Mesendoderm (in vitro differentiated cells): Measurements from ENCODE around the gene MYO3A.
"Not testable (repeated sequence)": the region's sequence is repeated elsewhere in the genome, so short reads cannot be mapped to it uniquely, and the experiment has no call there.

Experiments used
- DNase-seq: peaks from one replicate; pipeline ENCODE4 v3.0.0; 2013
- H2AK5ac ChIP-seq: 2 replicates; pipeline ENCODE4 v1.6.1; 2013; ENCODE audit warnings: low read length, inconsistent platforms
- H2BK120ac ChIP-seq: 2 replicates; pipeline ENCODE4 v1.6.1; 2013; ENCODE audit warnings: low read depth, mild to moderate bottlenecking, low read length, moderate library complexity, mixed read lengths
- H2BK15ac ChIP-seq: replicated peaks from 2 replicates; pipeline ENCODE4 v1.6.1; 2013; ENCODE audit warnings: low read depth, mild to moderate bottlenecking, moderate library complexity
- H2BK5ac ChIP-seq: 2 replicates; pipeline ENCODE4 v1.6.1; 2013; ENCODE audit warnings: low read length, inconsistent platforms
- H3K18ac ChIP-seq: 2 replicates; pipeline ENCODE4 v1.6.1; 2013; ENCODE audit warnings: mild to moderate bottlenecking, low read length, mixed read lengths
- H3K23ac ChIP-seq: one replicate; pipeline ENCODE4 v1.6.1; 2013; ENCODE audit warnings: low read length
- H3K27ac ChIP-seq: 2 replicates; pipeline ENCODE4 v1.5.1; 2013; ENCODE audit warnings: low read depth, mild to moderate bottlenecking, inconsistent platforms, low read length, moderate library complexity
- H3K27me3 ChIP-seq: 2 replicates; pipeline ENCODE4 v1.6.1; 2013; ENCODE audit warnings: low read length, control low read depth, mild to moderate bottlenecking, inconsistent platforms; ENCODE audit not compliant: insufficient read depth, poor library complexity
- H3K36me3 ChIP-seq: 2 replicates; pipeline ENCODE4 v1.6.1; 2013; ENCODE audit warnings: low read length, inconsistent platforms; ENCODE audit not compliant: control insufficient read depth, insufficient read depth
- H3K4ac ChIP-seq: one replicate; pipeline ENCODE4 v1.6.1; 2013; ENCODE audit warnings: low read depth, mild to moderate bottlenecking, low read length, moderate library complexity
- H3K4me1 ChIP-seq: 2 replicates; pipeline ENCODE4 v1.6.1; 2013; ENCODE audit warnings: low read depth, low read length, inconsistent platforms; ENCODE audit not compliant: control insufficient read depth
- H3K4me2 ChIP-seq: 2 replicates; pipeline ENCODE4 v1.6.1; 2013; ENCODE audit warnings: low read length
- H3K4me3 ChIP-seq: 2 replicates; pipeline ENCODE4 v1.5.1; 2013; ENCODE audit warnings: mild to moderate bottlenecking, low read length
- H3K56ac ChIP-seq: one replicate; pipeline ENCODE4 v1.6.1; 2013; ENCODE audit warnings: low read length
- H3K79me1 ChIP-seq: 2 replicates; pipeline ENCODE4 v1.6.1; 2013; ENCODE audit warnings: low read length, inconsistent platforms
- H3K79me2 ChIP-seq: 2 replicates; pipeline ENCODE4 v1.6.1; 2013; ENCODE audit warnings: mild to moderate bottlenecking, low read length; ENCODE audit not compliant: control insufficient read depth, insufficient read depth
- H3K9ac ChIP-seq: 2 replicates; pipeline ENCODE4 v1.6.1; 2013; ENCODE audit warnings: low read length, inconsistent platforms
- H4K5ac ChIP-seq: one replicate; pipeline ENCODE4 v1.6.1; 2013; ENCODE audit warnings: low read length
- H4K8ac ChIP-seq: one replicate; pipeline ENCODE4 v1.6.1; 2013; ENCODE audit warnings: low read depth, mild to moderate bottlenecking, control low read depth, low read length, moderate library complexity
- WGBS: extraction: QIAGEN DNeasy Blood & Tissue Kit; methylation state at CpG from one replicate; pipeline ENCODE4 v1.1.7; 2013; ENCODE audit warnings: low lambda C conversion rate, missing lambda C conversion rate; ENCODE audit not compliant: insufficient coverage; ENCODE audit errors: extremely low coverage; 5-methylcytosine and 5-hydroxymethylcytosine counted together

MYO3A gene

DNA sequence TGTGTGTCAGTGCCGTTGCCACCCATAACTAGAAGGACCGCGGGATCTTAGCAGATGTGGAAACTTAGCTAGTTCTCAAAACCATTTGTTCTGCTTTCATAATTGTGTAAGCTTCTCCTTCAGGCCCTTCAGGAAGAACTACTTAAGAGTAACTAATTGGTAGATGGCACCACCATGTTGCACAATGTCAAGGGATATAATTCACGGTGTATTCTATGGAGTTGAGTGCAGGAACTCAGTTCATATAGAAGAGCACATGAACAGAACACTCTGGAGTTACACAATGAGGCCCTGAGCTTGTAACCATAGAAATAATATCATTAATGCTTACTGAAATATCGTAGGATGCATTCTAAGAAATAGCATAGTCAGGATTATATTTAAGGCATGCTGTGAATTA lies 156.0 kb downstream of the MYO3A start:
- H3K4me3 ChIP-seq, result no peak overlapping the region
- H3K4me1 ChIP-seq, result peaks cover 2% of the 10 kb centered on the region
- WGBS, result no CpG with 5 or more reads among the region's 5 CpGs
- no peak overlapping the region for H4K8ac ChIP-seq
- H2BK120ac ChIP-seq, result no peak overlapping the region
- no peak overlapping the region for H3K27ac ChIP-seq
- H3K4ac ChIP-seq, result no peak overlapping the region
- no peak overlapping the region for H3K4me2 ChIP-seq
- H2BK15ac ChIP-seq, result no peak overlapping the region
- no peak overlapping the region for H3K18ac ChIP-seq
- DNase-seq, result no peak
- H3K56ac ChIP-seq, result no peak overlapping the region
- H2BK5ac ChIP-seq, result no peak overlapping the region
- H3K27me3 ChIP-seq, result no peaks in the 10 kb centered on the region
- no peak overlapping the region for H2AK5ac ChIP-seq
- no peaks in the 10 kb centered on the region for H3K79me1 ChIP-seq
- no peak overlapping the region for H3K9ac ChIP-seq
- H3K36me3 ChIP-seq, result no peaks in the 10 kb centered on the region
- H3K79me2 ChIP-seq, result no peaks in the 10 kb centered on the region
- no peak overlapping the region for H4K5ac ChIP-seq
- H3K23ac ChIP-seq, result no peak overlapping the region

DNA sequence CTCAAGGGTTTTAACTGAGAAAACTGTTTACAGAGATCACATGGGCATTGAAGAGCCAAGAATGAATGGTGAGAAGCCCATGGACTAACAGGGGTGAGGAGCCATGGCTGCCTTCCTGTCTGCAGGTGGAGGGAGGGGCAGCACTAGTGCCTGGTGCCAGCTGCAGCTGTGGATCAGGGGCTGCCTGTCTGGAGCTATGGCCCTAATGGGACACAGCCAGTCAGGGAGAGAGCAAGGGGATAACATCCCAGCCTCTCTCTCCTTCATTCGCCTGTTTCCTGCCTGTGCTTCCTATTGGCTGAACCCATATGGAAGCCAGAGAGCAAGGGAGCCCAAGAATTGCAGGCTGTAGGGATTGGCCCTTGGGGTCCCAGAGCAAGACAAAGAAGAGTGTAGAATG lies 156.7 kb downstream of the MYO3A start:
- no peak overlapping the region for H3K56ac ChIP-seq
- H2BK5ac ChIP-seq, result no peak overlapping the region
- H2BK120ac ChIP-seq, result no peak overlapping the region
- H3K36me3 ChIP-seq, result no peaks in the 10 kb centered on the region
- H3K79me2 ChIP-seq, result no peaks in the 10 kb centered on the region
- no peak overlapping the region for H3K9ac ChIP-seq
- H3K27ac ChIP-seq, result no peak overlapping the region
- no peak for DNase-seq
- no peak overlapping the region for H3K23ac ChIP-seq
- no peak overlapping the region for H2BK15ac ChIP-seq
- no peak overlapping the region for H4K8ac ChIP-seq
- H3K79me1 ChIP-seq, result no peaks in the 10 kb centered on the region
- H3K4ac ChIP-seq, result no peak overlapping the region
- no peak overlapping the region for H3K4me3 ChIP-seq
- whole genome bisulfite sequencing, result no CpG with 5 or more reads among the region's 1 CpG
- no peak overlapping the region for H4K5ac ChIP-seq
- no peak overlapping the region for H2AK5ac ChIP-seq
- no peaks in the 10 kb centered on the region for H3K27me3 ChIP-seq
- peaks cover 2% of the 10 kb centered on the region for H3K4me1 ChIP-seq
- no peak overlapping the region for H3K18ac ChIP-seq
- H3K4me2 ChIP-seq, result no peak overlapping the region

DNA sequence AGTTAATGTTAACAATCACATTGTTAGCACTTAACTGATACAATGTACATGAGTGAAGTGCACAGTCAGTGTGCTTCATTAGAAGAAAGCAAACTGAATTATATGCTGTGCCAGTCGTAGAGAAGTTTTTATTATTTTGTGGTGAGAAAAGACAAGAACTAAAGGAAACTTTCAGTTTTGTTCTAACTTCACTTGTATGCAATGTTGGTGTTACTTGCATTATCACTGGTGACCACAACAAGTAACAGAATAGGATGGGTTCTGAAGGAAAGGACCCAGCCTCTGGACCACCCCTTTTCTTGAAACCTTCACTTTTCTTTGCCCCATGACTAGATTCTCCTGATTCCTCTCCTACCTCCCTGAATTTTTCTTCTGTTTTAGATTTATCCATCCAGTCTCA lies 159.2 kb downstream of the MYO3A start:
- Histone ChIP-seq H3K79me1 (no peaks in the 10 kb centered on the region), H2BK15ac (no peak overlapping the region), H3K27me3 (no peaks in the 10 kb centered on the region), H3K18ac (no peak overlapping the region), H2AK5ac (no peak overlapping the region), H3K56ac (no peak overlapping the region), H3K4ac (no peak overlapping the region), H3K23ac (no peak overlapping the region), H4K5ac (no peak overlapping the region), H3K27ac (no peak overlapping the region), H3K4me1 (no peaks in the 10 kb centered on the region), H3K4me2 (no peak overlapping the region), H3K36me3 (no peaks in the 10 kb centered on the region), H2BK120ac (no peak overlapping the region), H3K79me2 (no peaks in the 10 kb centered on the region), H3K9ac (no peak overlapping the region), H3K4me3 (no peak overlapping the region), H2BK5ac (no peak overlapping the region), H4K8ac (no peak overlapping the region)
- WGBS, result no CpG with 5 or more reads among the region's 1 CpG
- DNase-seq, result no peak

DNA sequence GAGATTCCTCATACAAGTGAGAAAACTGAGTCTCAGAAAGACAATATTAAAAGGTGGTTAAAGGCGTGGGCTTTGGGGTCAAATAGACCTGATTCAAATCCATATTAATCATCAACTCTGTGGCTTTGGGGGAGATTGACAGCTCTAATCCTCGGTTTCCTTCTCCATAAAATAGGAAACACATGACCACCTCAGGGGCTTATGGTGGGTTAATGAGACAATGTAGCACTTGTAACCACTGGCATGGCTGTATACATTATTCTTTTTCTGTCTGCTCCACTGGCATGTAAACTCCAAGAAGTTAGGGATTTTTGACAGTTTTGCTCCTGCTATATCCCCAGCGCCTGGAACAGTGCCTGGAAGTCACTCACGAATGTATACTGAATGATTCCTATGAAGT lies 161.8 kb downstream of the MYO3A start:
- Histone ChIP-seq H2AK5ac (no peak overlapping the region), H2BK120ac (no peak overlapping the region), H3K4me1 (no peaks in the 10 kb centered on the region), H3K4me2 (no peak overlapping the region), H3K27me3 (no peaks in the 10 kb centered on the region), H2BK15ac (no peak overlapping the region), H3K4ac (no peak overlapping the region), H3K79me2 (no peaks in the 10 kb centered on the region), H3K36me3 (no peaks in the 10 kb centered on the region), H2BK5ac (no peak overlapping the region), H3K9ac (no peak overlapping the region), H3K18ac (no peak overlapping the region), H4K8ac (no peak overlapping the region), H3K4me3 (no peak overlapping the region), H3K79me1 (no peaks in the 10 kb centered on the region), H4K5ac (no peak overlapping the region), H3K27ac (no peak overlapping the region), H3K56ac (no peak overlapping the region), H3K23ac (no peak overlapping the region)
- no CpG with 5 or more reads among the region's 4 CpGs for WGBS
- DNase-seq, result no peak

DNA sequence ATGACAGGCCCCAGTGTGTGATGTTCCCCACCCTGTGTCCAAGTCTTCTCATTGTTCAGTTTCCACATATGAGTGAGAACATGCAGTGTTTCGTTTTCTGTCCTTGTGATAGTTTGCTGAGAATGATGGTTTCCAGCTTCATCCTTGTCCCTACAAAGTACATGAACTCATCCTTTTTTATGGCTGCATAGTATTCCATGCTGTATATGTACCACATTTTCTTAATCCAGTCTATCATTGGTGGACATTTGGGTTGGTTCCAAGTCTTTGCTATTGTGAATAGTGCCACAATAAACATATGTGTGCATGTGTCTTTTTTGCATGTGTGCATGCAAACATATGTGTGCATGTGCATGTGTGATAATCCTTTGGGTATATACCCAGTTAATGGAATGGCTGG lies 163.5 kb downstream of the MYO3A start:
- not testable (repeated sequence) for H3K79me2 ChIP-seq, H3K56ac ChIP-seq, H3K4me3 ChIP-seq, H2BK5ac ChIP-seq, H3K9ac ChIP-seq, H4K5ac ChIP-seq, H3K23ac ChIP-seq, H3K27ac ChIP-seq, DNase-seq, H2BK15ac ChIP-seq, H2BK120ac ChIP-seq, H3K18ac ChIP-seq, H3K4ac ChIP-seq, H4K8ac ChIP-seq, H3K27me3 ChIP-seq, H2AK5ac ChIP-seq, H3K36me3 ChIP-seq, H3K79me1 ChIP-seq, H3K4me1 ChIP-seq, H3K4me2 ChIP-seq
- no CpG with 5 or more reads among the region's 1 CpG for WGBS

DNA sequence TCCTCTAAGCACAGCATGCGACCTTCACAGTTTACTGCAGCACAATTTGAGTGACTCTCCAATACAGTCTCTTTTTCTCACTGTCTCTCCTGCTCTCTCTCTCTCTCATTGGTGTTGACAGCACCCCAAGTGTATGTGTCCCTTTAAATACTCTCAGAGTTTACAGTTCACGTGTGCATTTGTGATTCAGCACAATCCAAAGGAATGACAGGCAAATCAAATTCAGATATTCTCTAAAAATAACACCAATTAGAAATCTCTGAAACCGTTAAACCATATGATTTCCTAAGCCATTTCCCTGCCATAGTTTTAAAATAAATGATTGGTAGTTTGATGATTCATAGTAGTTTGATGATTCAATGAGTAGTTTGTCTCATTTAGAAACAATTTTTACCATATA lies 178.5 kb downstream of the MYO3A start:
- H2AK5ac ChIP-seq, result no peak overlapping the region
- H3K36me3 ChIP-seq, result no peaks in the 10 kb centered on the region
- no peak overlapping the region for H3K23ac ChIP-seq
- no peaks in the 10 kb centered on the region for H3K27me3 ChIP-seq
- no peak overlapping the region for H3K18ac ChIP-seq
- no peaks in the 10 kb centered on the region for H3K79me2 ChIP-seq
- H3K27ac ChIP-seq, result no peak overlapping the region
- WGBS, result no CpG with 5 or more reads among the region's 3 CpGs
- no peak overlapping the region for H4K5ac ChIP-seq
- H3K4me3 ChIP-seq, result no peak overlapping the region
- no peak overlapping the region for H2BK15ac ChIP-seq
- no peaks in the 10 kb centered on the region for H3K79me1 ChIP-seq
- no peak for DNase-seq
- no peak overlapping the region for H3K56ac ChIP-seq
- no peak overlapping the region for H2BK5ac ChIP-seq
- H3K4ac ChIP-seq, result no peak overlapping the region
- H2BK120ac ChIP-seq, result no peak overlapping the region
- no peak overlapping the region for H3K4me2 ChIP-seq
- no peaks in the 10 kb centered on the region for H3K4me1 ChIP-seq
- H4K8ac ChIP-seq, result no peak overlapping the region
- H3K9ac ChIP-seq, result no peak overlapping the region
